GM12878 (cell line): ENCODE data around the gene APBA3. TPM values are rescaled to one million over a fixed set of nuclear protein-coding genes. Genes with fewer than 3 reads are reported as not detected.

Source experiments
- ATAC-seq: fragments of 200-7000 bp; cut with Tn5 transposase; 3 replicates; pipeline ENCODE4 v1.9.1; 2020; ENCODE audit warnings: mild to moderate bottlenecking, moderate library complexity
- BruUV-seq: library from RNA; stranded (reverse); fragments of 400-500 nt; replicated peaks from 2 replicates; lab custom pipeline; 2021; lab: Mats Ljungman, UMichigan
- CTCF ChIA-PET: fragments of 300-600 bp; sonication (Branson Sonifier 250); formaldehyde crosslinking; extraction: SDS; loops from one replicate; lab custom pipeline; 2021; ENCODE audit warnings: inconsistent platforms; lab: Yijun Ruan, JAX
- POLR2A ChIA-PET: fragments of 350-600 bp; formaldehyde crosslinking; extraction: SDS; loops from one replicate; lab custom pipeline; 2021; ENCODE audit warnings: inconsistent platforms; lab: Charles Lee
- RAD21 ChIA-PET: fragments of 300-600 bp; sonication (Branson Sonifier 250); formaldehyde crosslinking; loops from one replicate; lab custom pipeline; 2023; ENCODE audit warnings: antibody characterized with exemption; ENCODE audit not compliant: unreplicated experiment; lab: Charles Lee
- SMC1A ChIA-PET: fragments of 300-600 bp; sonication (Branson Sonifier 250); formaldehyde crosslinking; loops from one replicate; lab custom pipeline; 2023; ENCODE audit not compliant: unreplicated experiment, uncharacterized antibody; lab: Charles Lee
- DNase-seq: peaks from one replicate; pipeline ENCODE4 v3.0.0-alpha.2; 2011; ENCODE audit warnings: low read depth, low spot score
- FAIRE-seq: peaks from 3 replicates; lab custom pipeline; 2011; peaks lifted over from hg19 to GRCh38; lab: Jason Lieb, UNC
- H2AFZ ChIP-seq: 2 replicates; pipeline ENCODE4 v1.6.0; 2011; ENCODE audit warnings: low read depth, low read length, control low read depth; ENCODE audit not compliant: control insufficient read depth
- H3K27ac ChIP-seq: 2 replicates; pipeline ENCODE4 v1.5.1; 2011; ENCODE audit warnings: control low read depth; ENCODE audit not compliant: control insufficient read depth, insufficient read depth
- H3K27me3 ChIP-seq, 2 experiments: replicated peaks in 1 of 2; 2 replicates each; pipeline versions ENCODE4 v1.6.0 to v1.6.1; 2011; ENCODE audit warnings: low read length in 1 of 2; ENCODE audit not compliant: control insufficient read depth in 2 of 2, insufficient read depth in 2 of 2
- H3K36me3 ChIP-seq, 2 experiments: 2 replicates each; pipeline ENCODE4 v1.5.1; 2011; ENCODE audit warnings: low read length in 1 of 2; ENCODE audit not compliant: control insufficient read depth in 2 of 2, insufficient read depth in 2 of 2
- H3K4me1 ChIP-seq: 2 replicates; pipeline ENCODE4 v1.6.1; 2011; ENCODE audit warnings: mild to moderate bottlenecking, low read length, moderate library complexity, mixed read lengths; ENCODE audit not compliant: control insufficient read depth, insufficient read depth
- H3K4me2 ChIP-seq: 2 replicates; pipeline ENCODE4 v1.6.0; 2011; ENCODE audit warnings: control low read depth; ENCODE audit not compliant: control insufficient read depth, insufficient read depth
- H3K4me3 ChIP-seq: fragments of 200-600 bp; sonication (generic); 2 replicates; pipeline ENCODE4 v1.5.1; 2016
- H3K79me2 ChIP-seq: 2 replicates; pipeline ENCODE4 v1.6.0; 2011; ENCODE audit warnings: low read length; ENCODE audit not compliant: control insufficient read depth, insufficient read depth
- H3K9ac ChIP-seq: 2 replicates; pipeline ENCODE4 v1.8.0; 2011; ENCODE audit warnings: low read length, control low read depth, mixed read lengths; ENCODE audit not compliant: control insufficient read depth, insufficient read depth
- H3K9me3 ChIP-seq: replicated peaks from 3 replicates; pipeline ENCODE4 v1.5.1; 2011; ENCODE audit warnings: mild to moderate bottlenecking, low read length; ENCODE audit not compliant: control insufficient read depth, insufficient read depth
- H4K20me1 ChIP-seq: 2 replicates; pipeline ENCODE4 v1.6.0; 2011; ENCODE audit not compliant: control insufficient read depth, insufficient read depth
- CBX3 ChIP-seq: fragments of 200-600 bp; sonication (generic); IDR thresholded peaks from 2 replicates; pipeline ENCODE4 v1.6.1; 2016; ENCODE audit warnings: low read depth, borderline replicate concordance
- CBX5 ChIP-seq: sonication (generic); IDR thresholded peaks from 2 replicates; pipeline ENCODE4 v1.6.1; 2016; ENCODE audit warnings: low read depth, moderate library complexity, mild to moderate bottlenecking, inconsistent platforms
- CREM ChIP-seq: IDR thresholded peaks from 2 replicates; pipeline ENCODE4 v1.6.1; 2014; ENCODE audit warnings: antibody characterized with exemption, low read depth
- MYB ChIP-seq: fragments of 150-350 bp; IDR thresholded peaks from 2 replicates; pipeline ENCODE4 v1.6.1; 2014; ENCODE audit warnings: mild to moderate bottlenecking, low read depth, low read length, borderline replicate concordance
- NR2C1 ChIP-seq: fragments of 450-650 bp; IDR thresholded peaks from 2 replicates; pipeline ENCODE4 v1.6.1; 2017; ENCODE audit warnings: antibody characterized with exemption, mild to moderate bottlenecking, moderate library complexity
- POLR2AphosphoS2 ChIP-seq: IDR thresholded peaks from 2 replicates; pipeline ENCODE4 v1.6.1; 2011; ENCODE audit warnings: low read depth, mild to moderate bottlenecking, low read length, improper control_type of control experiment, moderate library complexity
- SIX5 ChIP-seq: IDR thresholded peaks from 2 replicates; pipeline ENCODE4 v1.6.1; 2011; ENCODE audit warnings: mild to moderate bottlenecking, low read depth, low read length, moderate library complexity; ENCODE audit not compliant: severe bottlenecking
- SREBF1 ChIP-seq: IDR thresholded peaks from 2 replicates; pipeline ENCODE4 v1.6.1; 2012; ENCODE audit warnings: mild to moderate bottlenecking, low read length
- TCF12 ChIP-seq: IDR thresholded peaks from 2 replicates; pipeline ENCODE4 v1.6.1; 2011; ENCODE audit warnings: low read depth, mild to moderate bottlenecking, low read length
- WGBS: methylation state at CpG from one replicate; pipeline ENCODE4 v1.1.6; 2016; ENCODE audit warnings: low lambda C conversion rate; ENCODE audit not compliant: insufficient replicate concordance, insufficient coverage; ENCODE audit errors: missing lambda C conversion rate; 5-methylcytosine and 5-hydroxymethylcytosine counted together
- in situ Hi-C: fragments of 300-500 bp; cut with MboI; formaldehyde crosslinking; loops from 9 replicates; pipeline ENCODE4 v1.14.3; 2018; ENCODE audit warnings: mixed read lengths
- intact Hi-C: fragments of 100-400 bp; cut with micrococcal nuclease; formaldehyde crosslinking; loops from one replicate; pipeline ENCODE4 v1.14.2; 2022; ENCODE audit not compliant: unreplicated experiment
- polyA plus RNA-seq, 11 experiments: library from polyadenylated mRNA; depleted of rRNA in 4 of 11; unstranded in 6 of 11; stranded (reverse) in 5 of 11; fragments of >200 nt; fragmentation: Nextera tagmentation in 4 of 11; fragmentation: Illumina TruSeq in 1 of 11; extraction: Ambion mirVana in 4 of 11; extraction: Trizol in 1 of 11; gene quantifications; 1 replicate in 1 of 11; 2 replicates in 10 of 11; pipeline versions ENCODE4 v1.2.1 to v1.2.3, GENCODE V29; 2011 to 2016; ENCODE audit warnings: inconsistent platforms in 2 of 11, missing spikeins in 2 of 11, low read depth in 1 of 11
- total RNA-seq, 4 experiments: library from RNA; depleted of rRNA in 3 of 4; stranded (reverse); fragments of >200 nt in 3 of 4; fragmentation: Illumina TruSeq in 1 of 4; extraction: Trizol in 1 of 4; gene quantifications; 2 replicates each; pipeline versions ENCODE4 v1.2.1 to v1.2.3, GENCODE V29; 2013 to 2021
- TF ChIP-seq, protein P1 (sequence below), 3 experiments: IDR thresholded peaks in 2 of 3; conservative IDR thresholded peaks in 1 of 3; 2 replicates each; pipeline ENCODE4 v1.5.1; 2011; ENCODE audit warnings: low read depth in 3 of 3, low read length in 3 of 3, mild to moderate bottlenecking in 3 of 3, control low read depth in 2 of 3, moderate library complexity in 2 of 3, inconsistent platforms in 1 of 3, mixed read lengths in 1 of 3; ENCODE audit not compliant: control insufficient read depth in 2 of 3, insufficient read depth in 1 of 3; ENCODE audit errors: extremely low read depth in 1 of 3
- TF ChIP-seq, protein P2 (sequence below): IDR thresholded peaks from 2 replicates; pipeline ENCODE4 v1.6.1; 2011; ENCODE audit warnings: borderline replicate concordance, low read depth, mild to moderate bottlenecking, moderate library complexity, low read length; ENCODE audit not compliant: insufficient read depth, poor library complexity, severe bottlenecking

The APBA3 gene
- total and polyA plus RNA-seq, 10 of the 15 experiments (the other 5 are each of a cell fraction or from before 2014, with no cell fraction given) = 0.31 to 36.4 (median 18.3) TPM

DNA sequence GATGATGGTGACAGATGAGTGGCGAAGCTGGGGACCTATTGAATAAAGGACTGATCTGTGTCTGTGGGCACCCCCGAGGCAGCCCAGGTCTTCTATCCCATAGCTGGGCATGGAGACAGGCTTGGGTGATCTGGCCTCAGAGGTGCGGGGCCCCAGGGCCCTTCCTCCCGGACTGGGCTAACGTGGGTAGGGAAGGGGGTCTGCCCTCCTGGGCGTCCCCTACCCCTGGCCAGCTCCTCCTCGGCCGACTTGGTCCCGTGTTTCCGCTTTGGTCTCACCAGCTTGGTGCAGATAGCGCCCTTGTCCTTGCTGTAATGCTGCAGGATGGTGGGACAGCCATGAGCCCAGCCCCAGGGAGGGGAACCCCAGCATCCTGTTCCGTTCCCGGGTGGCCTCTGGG, 21.4 kb upstream of the APBA3 start:
- H3K27me3 ChIP-seq = no peaks in the 10 kb centered on the region; a peak in 1 of 4 replicates
- DNase-seq = no peak
- H3K36me3 ChIP-seq = no peaks in the 10 kb centered on the region; a peak in 1 of 4 replicates
- 71% methylated on average over 11 of the region's 13 CpGs for WGBS
- H3K9me3 ChIP-seq = no peaks in the 10 kb centered on the region; the same call in 2 of the 3 replicates
- in situ Hi-C loops (no loop called here), intact Hi-C loops (no loop called here)
- H3K4me1 ChIP-seq = no peaks in the 10 kb centered on the region
- no peaks in the 10 kb centered on the region for H4K20me1 ChIP-seq
- ChIA-PET CTCF (no interaction called here), POLR2A (no interaction called here), RAD21 (no interaction called here), SMC1A (no interaction called here)
- H3K79me2 ChIP-seq = no peaks in the 10 kb centered on the region
- H3K27ac ChIP-seq = no peak overlapping the region
- ATAC-seq = no peak
- no TSS peak for BruUV-seq
- no peak for FAIRE-seq
- H3K9ac ChIP-seq = no peak overlapping the region
- no peak overlapping the region for H3K4me3 ChIP-seq
- H2AFZ ChIP-seq = no peak overlapping the region
- TF ChIP-seq CBX3 = no peak
- TF ChIP-seq, protein P1, sequence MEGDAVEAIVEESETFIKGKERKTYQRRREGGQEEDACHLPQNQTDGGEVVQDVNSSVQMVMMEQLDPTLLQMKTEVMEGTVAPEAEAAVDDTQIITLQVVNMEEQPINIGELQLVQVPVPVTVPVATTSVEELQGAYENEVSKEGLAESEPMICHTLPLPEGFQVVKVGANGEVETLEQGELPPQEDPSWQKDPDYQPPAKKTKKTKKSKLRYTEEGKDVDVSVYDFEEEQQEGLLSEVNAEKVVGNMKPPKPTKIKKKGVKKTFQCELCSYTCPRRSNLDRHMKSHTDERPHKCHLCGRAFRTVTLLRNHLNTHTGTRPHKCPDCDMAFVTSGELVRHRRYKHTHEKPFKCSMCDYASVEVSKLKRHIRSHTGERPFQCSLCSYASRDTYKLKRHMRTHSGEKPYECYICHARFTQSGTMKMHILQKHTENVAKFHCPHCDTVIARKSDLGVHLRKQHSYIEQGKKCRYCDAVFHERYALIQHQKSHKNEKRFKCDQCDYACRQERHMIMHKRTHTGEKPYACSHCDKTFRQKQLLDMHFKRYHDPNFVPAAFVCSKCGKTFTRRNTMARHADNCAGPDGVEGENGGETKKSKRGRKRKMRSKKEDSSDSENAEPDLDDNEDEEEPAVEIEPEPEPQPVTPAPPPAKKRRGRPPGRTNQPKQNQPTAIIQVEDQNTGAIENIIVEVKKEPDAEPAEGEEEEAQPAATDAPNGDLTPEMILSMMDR (IDR thresholded peaks at IDR 0.05 in 2 of 3, conservative IDR thresholded peaks at IDR 0.05 in 1 of 3; ENCODE audit: control insufficient read depth in 2 of 3, extremely low read depth in 1 of 3, insufficient read depth in 1 of 3, low read depth in 3 of 3, low read length in 3 of 3) = no peak
- TF ChIP-seq SREBF1 = no peak
- no peak for TF ChIP-seq CREM
- TF ChIP-seq NR2C1 = no peak
- TF ChIP-seq POLR2AphosphoS2 = no peak
- no peak for TF ChIP-seq SIX5
- TF ChIP-seq TCF12 = no peak
- TF ChIP-seq CBX5 = no peak
- TF ChIP-seq, protein P2, sequence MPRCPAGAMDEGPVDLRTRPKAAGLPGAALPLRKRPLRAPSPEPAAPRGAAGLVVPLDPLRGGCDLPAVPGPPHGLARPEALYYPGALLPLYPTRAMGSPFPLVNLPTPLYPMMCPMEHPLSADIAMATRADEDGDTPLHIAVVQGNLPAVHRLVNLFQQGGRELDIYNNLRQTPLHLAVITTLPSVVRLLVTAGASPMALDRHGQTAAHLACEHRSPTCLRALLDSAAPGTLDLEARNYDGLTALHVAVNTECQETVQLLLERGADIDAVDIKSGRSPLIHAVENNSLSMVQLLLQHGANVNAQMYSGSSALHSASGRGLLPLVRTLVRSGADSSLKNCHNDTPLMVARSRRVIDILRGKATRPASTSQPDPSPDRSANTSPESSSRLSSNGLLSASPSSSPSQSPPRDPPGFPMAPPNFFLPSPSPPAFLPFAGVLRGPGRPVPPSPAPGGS = no peak
- TF ChIP-seq MYB = no peak
- no peak overlapping the region for H3K4me2 ChIP-seq
